Neuronal stem cell (in vitro differentiated cells): ENCODE data around the gene TAF4B.

Experiments
- DNase-seq: peaks from one replicate; pipeline ENCODE4 v3.0.0-alpha.2; 2013; ENCODE audit warnings: low spot score
- H2AFZ ChIP-seq: one replicate; pipeline ENCODE4 v1.6.1; 2013; ENCODE audit warnings: mild to moderate bottlenecking, low read length, inconsistent platforms
- H2AK5ac ChIP-seq: 2 replicates; pipeline ENCODE4 v1.6.1; 2013; ENCODE audit warnings: low read depth, mild to moderate bottlenecking, inconsistent platforms, low read length, moderate library complexity, mixed read lengths
- H2BK120ac ChIP-seq: 2 replicates; pipeline ENCODE4 v1.6.1; 2013; ENCODE audit warnings: low read depth, mild to moderate bottlenecking, inconsistent platforms, low read length, moderate library complexity, mixed read lengths
- H2BK12ac ChIP-seq: one replicate; pipeline ENCODE4 v1.6.1; 2013; ENCODE audit warnings: low read length, inconsistent platforms
- H2BK15ac ChIP-seq: 2 replicates; pipeline ENCODE4 v1.6.1; 2013; ENCODE audit warnings: mild to moderate bottlenecking, low read length, inconsistent platforms, mixed read lengths
- H2BK5ac ChIP-seq: one replicate; pipeline ENCODE4 v1.6.1; 2013; ENCODE audit warnings: inconsistent platforms, mild to moderate bottlenecking, low read length, moderate library complexity
- H3K14ac ChIP-seq: one replicate; pipeline ENCODE4 v1.6.1; 2013; ENCODE audit warnings: low read length, inconsistent platforms
- H3K18ac ChIP-seq: 2 replicates; pipeline ENCODE4 v1.6.1; 2013; ENCODE audit warnings: low read length, inconsistent platforms
- H3K23ac ChIP-seq: 2 replicates; pipeline ENCODE4 v1.6.1; 2013; ENCODE audit warnings: low read depth, mild to moderate bottlenecking, mixed read lengths, low read length, inconsistent platforms; ENCODE audit not compliant: poor library complexity
- H3K27ac ChIP-seq: replicated peaks from 3 replicates; pipeline ENCODE4 v1.5.1; 2013; ENCODE audit warnings: low read length, inconsistent platforms
- H3K27me3 ChIP-seq, 3 experiments: 2 replicates each; pipeline ENCODE4 v1.6.1; 2013; ENCODE audit warnings: low read length in 3 of 3, mild to moderate bottlenecking in 2 of 3, inconsistent platforms in 1 of 3, low read depth in 1 of 3, mixed read lengths in 1 of 3, moderate library complexity in 1 of 3; ENCODE audit not compliant: control insufficient read depth in 3 of 3, insufficient read depth in 3 of 3
- H3K36me3 ChIP-seq, 2 donors: replicated peaks in 1 of 2; 2 replicates each; pipeline ENCODE4 v1.6.1; 2013; ENCODE audit warnings: low read length in 2 of 2; ENCODE audit not compliant: control insufficient read depth in 2 of 2, insufficient read depth in 2 of 2
- H3K4ac ChIP-seq: 2 replicates; pipeline ENCODE4 v1.6.1; 2013; ENCODE audit warnings: inconsistent platforms, mild to moderate bottlenecking, low read length, moderate library complexity
- H3K4me1 ChIP-seq, 2 donors: 1 replicate in 1 of 2; 2 replicates in 1 of 2; pipeline ENCODE4 v1.6.1; 2013; ENCODE audit warnings: low read length in 2 of 2, low read depth in 1 of 2; ENCODE audit not compliant: control insufficient read depth in 2 of 2, insufficient read depth in 1 of 2
- H3K4me2 ChIP-seq: one replicate; pipeline ENCODE4 v1.6.1; 2013; ENCODE audit warnings: mild to moderate bottlenecking, low read length, inconsistent platforms; ENCODE audit not compliant: insufficient read depth, poor library complexity, severe bottlenecking
- H3K4me3 ChIP-seq, 2 donors: 2 replicates each; pipeline ENCODE4 v1.5.1; 2013; ENCODE audit warnings: low read length in 2 of 2, mild to moderate bottlenecking in 2 of 2, inconsistent platforms in 1 of 2, moderate library complexity in 1 of 2
- H3K79me1 ChIP-seq: one replicate; pipeline ENCODE4 v1.6.1; 2013; ENCODE audit warnings: low read depth, mild to moderate bottlenecking, inconsistent platforms, low read length, moderate library complexity
- H3K9ac ChIP-seq: one replicate; pipeline ENCODE4 v1.6.1; 2013; ENCODE audit warnings: mild to moderate bottlenecking, low read depth, low read length, inconsistent platforms; ENCODE audit not compliant: poor library complexity
- H3K9me3 ChIP-seq, 2 donors: replicated peaks in 1 of 2; 2 replicates each; pipeline versions ENCODE3 to v1.6.1; 2013; ENCODE audit warnings: low read length in 2 of 2, mild to moderate bottlenecking in 2 of 2, inconsistent platforms in 1 of 2, low read depth in 1 of 2, mixed read lengths in 1 of 2, moderate library complexity in 1 of 2; ENCODE audit not compliant: control insufficient read depth in 2 of 2, insufficient read depth in 1 of 2
- H4K8ac ChIP-seq: one replicate; pipeline ENCODE4 v1.6.1; 2013; ENCODE audit warnings: low read depth, mild to moderate bottlenecking, inconsistent platforms, low read length, moderate library complexity
- H4K91ac ChIP-seq: one replicate; pipeline ENCODE4 v1.6.1; 2013; ENCODE audit warnings: low read length, low read depth, mild to moderate bottlenecking, inconsistent platforms; ENCODE audit not compliant: poor library complexity
- WGBS, 2 donors: extraction: QIAGEN DNeasy Blood & Tissue Kit; methylation state at CpG; one replicate each; pipeline ENCODE4 v1.1.7; 2013; ENCODE audit warnings: missing lambda C conversion rate in 2 of 2, mixed read lengths in 1 of 2; ENCODE audit not compliant: insufficient read length in 2 of 2, insufficient replicate concordance in 1 of 2; ENCODE audit errors: extremely low coverage in 2 of 2; 5-methylcytosine and 5-hydroxymethylcytosine counted together

The TAF4B gene

GRCh38 chr18:26335156-26335555 is 108.9 kb downstream of the TAF4B start:
- Histone ChIP-seq H3K4me2 (no peak overlapping the region), H3K27me3 (no peaks in the 10 kb centered on the region), H4K91ac (no peak overlapping the region), H3K4me1 (peaks cover 0 to 3% of the 10 kb centered on the region in 2 donors), H3K14ac (no peak overlapping the region), H2BK15ac (no peak overlapping the region), H3K4me3 (no peak overlapping the region), H3K27ac (no peak overlapping the region), H3K9ac (no peak overlapping the region), H3K9me3 (no peaks in the 10 kb centered on the region), H4K8ac (no peak overlapping the region), H2BK120ac (no peak overlapping the region), H3K36me3 (no peaks in the 10 kb centered on the region), H2BK5ac (no peak overlapping the region), H3K79me1 (no peaks in the 10 kb centered on the region), H3K23ac (no peak overlapping the region), H2BK12ac (no peak overlapping the region), H2AK5ac (no peak overlapping the region), H3K18ac (no peak overlapping the region), H3K4ac (no peak overlapping the region), H2AFZ (peak overlapping the region; percentile 53)
- DNase-seq, result no peak
- WGBS, 2 donors, result no CpG with 5 or more reads among the region's 2 CpGs

GRCh38 chr18:26335571-26336487 is 109.6 kb downstream of the TAF4B start:
- Histone ChIP-seq H3K27me3 (no peaks in the 10 kb centered on the region), H2AFZ (peak overlapping the region; percentile 53), H3K4me1 (peaks cover 0 to 3% of the 10 kb centered on the region in 2 donors), H2AK5ac (no peak overlapping the region), H3K23ac (no peak overlapping the region), H2BK12ac (no peak overlapping the region), H3K4ac (no peak overlapping the region), H3K18ac (no peak overlapping the region), H3K4me2 (no peak overlapping the region), H3K79me1 (no peaks in the 10 kb centered on the region), H2BK120ac (no peak overlapping the region), H3K27ac (no peak overlapping the region), H3K4me3 (no peak overlapping the region), H3K36me3 (no peaks in the 10 kb centered on the region), H2BK5ac (no peak overlapping the region), H2BK15ac (no peak overlapping the region), H4K91ac (no peak overlapping the region), H4K8ac (no peak overlapping the region), H3K9ac (no peak overlapping the region), H3K14ac (no peak overlapping the region), H3K9me3 (no peaks in the 10 kb centered on the region)
- WGBS, 2 donors, result no CpG with 5 or more reads among the region's 4 CpGs
- DNase-seq, result no peak

- Histone ChIP-seq H3K9ac (no peak overlapping the region), H2AFZ (no peak overlapping the region), H4K8ac (no peak overlapping the region), H3K79me1 (no peaks in the 10 kb centered on the region), H2AK5ac (no peak overlapping the region), H3K27ac (no peak overlapping the region), H3K27me3 (no peaks in the 10 kb centered on the region), H2BK120ac (no peak overlapping the region), H3K14ac (no peak overlapping the region), H3K36me3 (no peaks in the 10 kb centered on the region), H3K4ac (no peak overlapping the region), H3K4me1 (peaks cover 0 to 3% of the 10 kb centered on the region in 2 donors), H3K9me3 (no peaks in the 10 kb centered on the region), H2BK15ac (no peak overlapping the region), H4K91ac (no peak overlapping the region), H2BK5ac (no peak overlapping the region), H2BK12ac (no peak overlapping the region), H3K23ac (no peak overlapping the region), H3K18ac (no peak overlapping the region), H3K4me3 (no peak overlapping the region), H3K4me2 (no peak overlapping the region)
- no peak for DNase-seq
- no CpG with 5 or more reads among the region's 1 CpG for WGBS, 2 donors
These were observed 110.3 kb downstream of the TAF4B start for GRCh38 chr18:26336572-26336971.

GRCh38 chr18:26342646-26343045 is 116.4 kb downstream of the TAF4B start:
- H2BK5ac ChIP-seq, result no peak overlapping the region
- H3K14ac ChIP-seq, result no peak overlapping the region
- no peak overlapping the region for H2AK5ac ChIP-seq
- H2BK120ac ChIP-seq, result no peak overlapping the region
- no peak overlapping the region for H3K4me3 ChIP-seq
- H3K23ac ChIP-seq, result no peak overlapping the region
- no peak overlapping the region for H2BK12ac ChIP-seq
- no peak overlapping the region for H3K4ac ChIP-seq
- H3K79me1 ChIP-seq, result no peaks in the 10 kb centered on the region
- no peak overlapping the region for H2BK15ac ChIP-seq
- H4K8ac ChIP-seq, result no peak overlapping the region
- no peak overlapping the region for H3K4me2 ChIP-seq
- no peaks in the 10 kb centered on the region for H3K4me1 ChIP-seq
- no peaks in the 10 kb centered on the region for H3K36me3 ChIP-seq
- H3K27ac ChIP-seq, result no peak overlapping the region
- no peak overlapping the region for H3K9ac ChIP-seq
- H3K18ac ChIP-seq, result no peak overlapping the region
- H3K27me3 ChIP-seq, result no peaks in the 10 kb centered on the region
- DNase-seq, result no peak
- no peak overlapping the region for H2AFZ ChIP-seq
- no peak overlapping the region for H4K91ac ChIP-seq
- H3K9me3 ChIP-seq, result peaks cover 4 to 7% of the 10 kb centered on the region in 2 donors
